Measurements from ENCODE around the gene ABTB1.

DNA sequence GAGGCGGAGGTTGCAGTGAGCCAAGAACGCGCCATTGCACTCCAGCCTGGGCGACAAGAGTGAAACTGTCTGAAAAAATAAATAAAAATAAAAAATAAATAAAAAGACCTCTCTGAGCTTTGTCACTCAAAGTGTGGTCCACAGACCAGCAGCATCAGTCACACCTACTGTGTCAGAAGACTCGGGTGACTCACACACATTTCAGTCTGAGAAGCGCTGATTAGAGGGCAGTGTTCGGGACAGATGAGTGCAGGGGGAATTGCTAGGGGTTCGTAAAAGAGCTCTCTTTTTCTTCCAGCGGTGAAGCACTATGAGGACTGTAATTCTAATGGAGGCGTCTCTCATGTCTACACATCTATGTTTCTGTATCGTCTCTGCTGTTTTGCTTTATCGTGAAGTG is 38.1 kb upstream of the ABTB1 start:
- TF ChIP-seq EZH2 (IDR thresholded peaks at IDR 0.05; ENCODE audit: low read length, missing control alignments), result no peak
- TF ChIP-seq, protein P1, sequence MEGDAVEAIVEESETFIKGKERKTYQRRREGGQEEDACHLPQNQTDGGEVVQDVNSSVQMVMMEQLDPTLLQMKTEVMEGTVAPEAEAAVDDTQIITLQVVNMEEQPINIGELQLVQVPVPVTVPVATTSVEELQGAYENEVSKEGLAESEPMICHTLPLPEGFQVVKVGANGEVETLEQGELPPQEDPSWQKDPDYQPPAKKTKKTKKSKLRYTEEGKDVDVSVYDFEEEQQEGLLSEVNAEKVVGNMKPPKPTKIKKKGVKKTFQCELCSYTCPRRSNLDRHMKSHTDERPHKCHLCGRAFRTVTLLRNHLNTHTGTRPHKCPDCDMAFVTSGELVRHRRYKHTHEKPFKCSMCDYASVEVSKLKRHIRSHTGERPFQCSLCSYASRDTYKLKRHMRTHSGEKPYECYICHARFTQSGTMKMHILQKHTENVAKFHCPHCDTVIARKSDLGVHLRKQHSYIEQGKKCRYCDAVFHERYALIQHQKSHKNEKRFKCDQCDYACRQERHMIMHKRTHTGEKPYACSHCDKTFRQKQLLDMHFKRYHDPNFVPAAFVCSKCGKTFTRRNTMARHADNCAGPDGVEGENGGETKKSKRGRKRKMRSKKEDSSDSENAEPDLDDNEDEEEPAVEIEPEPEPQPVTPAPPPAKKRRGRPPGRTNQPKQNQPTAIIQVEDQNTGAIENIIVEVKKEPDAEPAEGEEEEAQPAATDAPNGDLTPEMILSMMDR (conservative IDR thresholded peaks at IDR 0.05 in 1 of 2, IDR thresholded peaks at IDR 0.05 in 1 of 2; ENCODE audit: low read depth in 1 of 2, low read length in 2 of 2), result no peak

Measured in fibroblast of lung (primary cell).